H1 (cell line): ENCODE results near the gene ORAI3. TPM values are rescaled to one million over a fixed set of nuclear protein-coding genes. Genes with fewer than 3 reads are reported as not detected.

ENCODE experiments used
- BACH1 ChIP-seq: IDR thresholded peaks from 2 replicates; pipeline ENCODE4 v1.6.1; 2012; ENCODE audit warnings: low read length, improper control_type of control experiment
- CHD7 ChIP-seq: fragments of 300-600 bp; sonication (generic); IDR thresholded peaks from 2 replicates; pipeline ENCODE4 v1.7.1; 2012; ENCODE audit warnings: low read length, moderate library complexity, mild to moderate bottlenecking, inconsistent platforms; ENCODE audit not compliant: insufficient replicate concordance
- JUN ChIP-seq: IDR thresholded peaks from 2 replicates; pipeline ENCODE4 v1.6.1; 2011; ENCODE audit warnings: low read depth, mild to moderate bottlenecking, improper control_type of control experiment, low read length
- NANOG ChIP-seq: IDR thresholded peaks from 2 replicates; pipeline ENCODE4 v1.6.1; 2011; ENCODE audit warnings: low read length, low read depth, mild to moderate bottlenecking, inconsistent platforms; ENCODE audit not compliant: insufficient read depth, poor library complexity, severe bottlenecking
- POU5F1 ChIP-seq: IDR thresholded peaks from 2 replicates; pipeline ENCODE4 v1.6.1; 2011; ENCODE audit warnings: low read depth, mild to moderate bottlenecking, low read length, moderate library complexity
- SAP30 ChIP-seq: fragments of 300-600 bp; sonication (generic); IDR thresholded peaks from 2 replicates; pipeline ENCODE4 v1.7.1; 2012; ENCODE audit warnings: low read length, moderate library complexity, mild to moderate bottlenecking, inconsistent platforms; ENCODE audit not compliant: insufficient read depth, insufficient replicate concordance
- SP1 ChIP-seq: IDR thresholded peaks from 2 replicates; pipeline ENCODE4 v1.6.1; 2011; ENCODE audit warnings: low read depth, low read length
- TAF1 ChIP-seq: IDR thresholded peaks from 2 replicates; pipeline ENCODE4 v1.6.1; 2011; ENCODE audit warnings: mild to moderate bottlenecking, low read depth, low read length
- polyA plus RNA-seq, 7 experiments: library from polyadenylated mRNA; depleted of rRNA in 3 of 7; stranded (reverse) in 5 of 7; unstranded in 2 of 7; fragments of >200 nt in 5 of 7; fragments of 200-250 nt in 2 of 7; gene quantifications; 1 replicate in 5 of 7; 2 replicates in 1 of 7; 4 replicates in 1 of 7; pipeline versions ENCODE4 v1.2.1 to v1.2.3, GENCODE V29; 2011 to 2013; ENCODE audit warnings: missing spikeins in 2 of 7, mixed read lengths in 2 of 7
- total RNA-seq: library from RNA; stranded (reverse); fragmentation: NEBNext Ultra II Directional; extraction: Animal tissue kit (Norgen Biotek cat#: 25700); gene quantifications from 2 replicates; pipeline ENCODE4 v1.2.1, GENCODE V29; 2021

The ORAI3 gene
- total and polyA plus RNA-seq, 2 of the 8 experiments (the other 6 are each of a cell fraction or from before 2014, with no cell fraction given) = 8.7 to 24.5 TPM

- TF ChIP-seq CHD7 (no peak), POU5F1 (no peak), BACH1 (no peak), JUN (no peak), SP1 (no peak), SAP30 (no peak), TAF1 (no peak), NANOG (no peak)
Measured at GRCh38 chr16:30992931-30993816, 44.3 kb downstream of the ORAI3 start (continued).
